Effector CD4-positive, alpha-beta T cell (primary cell): ENCODE data around the gene SNCAIP.
"Not testable (repeated sequence)": the region's sequence is repeated elsewhere in the genome, so short reads cannot be mapped to it uniquely, and the experiment has no call there.

Source experiments
- DNase-seq: peaks from one replicate; pipeline ENCODE4 v3.0.0-alpha.2; 2020

Gene SNCAIP

DNA sequence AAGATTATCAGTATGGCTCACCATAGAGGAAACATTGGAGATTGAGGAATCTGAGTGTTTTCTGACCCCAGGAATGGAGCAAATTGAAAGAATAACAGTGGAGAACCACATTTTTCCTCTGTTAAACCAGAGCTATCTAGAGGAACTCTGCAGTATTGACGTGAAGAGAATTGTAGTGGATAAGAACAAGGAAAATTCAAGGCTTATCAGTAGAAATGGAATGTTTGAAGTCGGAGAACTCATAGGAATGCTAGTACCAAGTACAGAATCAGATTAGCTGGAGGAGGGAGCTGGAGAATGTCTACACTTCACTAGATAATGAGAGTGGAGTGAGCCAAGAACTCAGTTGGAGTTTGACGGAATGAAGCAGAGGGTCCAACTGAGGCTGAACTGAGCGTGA is 50.3 kb downstream of the SNCAIP start:
- no peak for DNase-seq

DNA sequence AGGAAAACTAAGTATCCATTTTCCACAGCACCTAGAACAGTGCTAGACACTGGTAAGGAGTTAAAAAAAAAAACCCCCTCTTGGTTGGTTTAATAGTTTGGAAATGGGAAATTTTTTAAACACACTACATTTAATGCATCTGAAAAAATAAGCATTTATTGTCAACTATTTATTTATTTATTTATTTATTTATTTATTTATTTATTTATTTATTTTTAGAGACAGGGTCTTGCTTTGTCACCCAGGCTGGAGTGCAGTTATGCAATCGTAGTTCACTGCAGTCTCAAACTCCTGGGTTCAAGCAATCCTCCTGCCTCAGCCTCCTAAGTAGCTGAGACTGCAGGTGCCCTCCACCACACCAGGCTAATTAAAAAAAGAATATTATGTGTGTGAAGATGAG is 51.6 kb downstream of the SNCAIP start:
- DNase-seq = no peak

DNA sequence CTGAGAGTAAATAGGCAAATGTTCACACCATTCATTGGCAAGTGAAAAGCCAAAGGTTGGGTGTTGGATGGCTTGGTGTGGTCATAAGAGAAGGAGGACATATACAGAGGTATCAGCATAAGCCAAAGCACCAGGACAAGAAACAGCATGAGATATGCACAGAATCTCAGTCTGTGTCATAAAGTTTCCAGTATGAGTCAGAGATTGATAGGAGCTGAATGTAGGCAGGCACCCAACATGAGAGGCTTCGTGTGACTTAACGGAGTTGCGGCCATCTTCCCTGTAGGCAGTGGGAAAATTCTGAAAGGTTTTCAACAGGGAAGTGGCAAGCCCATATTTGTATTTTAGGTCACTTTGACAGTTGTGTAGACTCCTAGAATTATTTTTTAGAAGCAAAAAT is 54.5 kb downstream of the SNCAIP start:
- DNase-seq = no peak

DNA sequence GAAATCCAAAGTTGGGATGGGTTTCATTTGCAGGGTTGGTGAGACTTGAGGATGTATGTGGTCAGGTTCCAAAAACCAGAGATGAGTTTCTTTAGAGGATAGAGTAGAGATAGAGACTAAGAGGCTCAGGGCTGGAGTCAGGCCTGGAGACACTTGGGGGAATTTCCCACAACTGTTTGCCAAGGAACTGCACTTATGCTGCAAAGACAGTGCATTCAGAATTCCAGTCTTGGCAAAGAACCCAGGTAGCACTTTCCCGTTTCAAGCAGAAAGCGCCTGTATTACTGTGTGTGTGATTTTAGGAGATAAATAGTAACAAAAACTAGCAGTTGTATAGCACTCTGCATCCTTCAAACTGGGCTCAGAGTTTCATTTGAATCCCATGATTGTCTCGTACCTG is 55.4 kb downstream of the SNCAIP start:
- no peak for DNase-seq

DNA sequence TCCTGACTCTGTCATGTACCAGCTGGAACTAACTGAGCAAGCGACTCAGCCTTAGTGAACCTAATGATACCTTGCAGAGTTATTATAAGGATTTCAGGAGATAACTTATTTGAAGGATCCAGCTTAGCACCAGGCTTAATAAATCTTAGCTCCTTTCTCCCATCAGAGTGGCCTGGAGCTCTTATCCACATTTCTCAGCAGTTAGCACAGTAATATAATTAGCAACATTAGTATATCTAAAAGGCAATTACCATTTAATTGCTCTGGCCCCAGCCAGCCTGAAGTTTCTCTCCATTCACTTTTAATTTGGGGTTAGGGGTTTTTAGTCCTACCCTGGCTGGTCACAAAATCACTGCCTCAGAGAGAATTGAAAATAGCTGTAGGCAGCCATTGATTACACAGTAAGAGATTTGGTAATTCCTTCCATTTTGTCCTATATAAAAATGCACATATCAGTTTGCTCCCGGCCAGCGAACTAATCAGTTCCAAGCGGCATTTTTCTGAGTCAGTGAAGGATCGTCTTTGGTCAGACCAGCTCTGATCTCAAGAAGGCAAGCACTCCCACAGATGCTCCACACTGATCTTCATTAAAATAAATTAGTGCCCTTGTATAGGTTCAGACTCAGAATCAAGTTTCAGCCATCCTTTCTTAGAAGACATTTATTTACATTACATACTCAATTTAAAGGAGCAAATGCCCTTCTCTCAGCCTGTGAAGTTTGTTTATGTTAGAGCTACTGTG is 56.6 kb downstream of the SNCAIP start:
- DNase-seq = no peak

DNA sequence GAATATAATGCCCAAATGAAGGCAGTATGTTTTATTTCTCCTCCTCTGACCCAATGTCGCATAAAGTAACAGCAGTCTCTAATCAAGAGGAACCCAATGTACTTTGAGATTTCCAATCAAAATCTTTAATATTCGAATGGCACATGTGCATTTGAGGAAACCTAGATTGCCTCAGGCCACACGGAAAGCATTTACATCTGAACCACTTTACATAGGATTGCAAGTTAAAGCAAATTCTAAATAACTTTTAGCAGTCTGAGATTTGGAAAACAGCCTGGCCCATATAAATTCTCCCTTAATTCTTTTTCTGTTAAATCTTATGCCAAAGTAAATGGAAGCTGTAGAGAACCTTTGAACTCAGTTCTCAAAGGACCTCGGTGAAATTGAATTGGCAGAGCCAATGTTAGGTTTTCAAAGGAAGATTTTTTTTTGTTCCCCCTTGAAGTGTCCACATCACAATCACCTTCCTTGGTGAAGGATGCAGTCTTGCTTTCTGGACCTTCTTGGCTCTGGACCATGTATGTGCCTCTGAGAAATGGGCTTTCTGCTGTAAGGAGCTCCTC is 57.3 kb downstream of the SNCAIP start:
- DNase-seq = no peak

DNA sequence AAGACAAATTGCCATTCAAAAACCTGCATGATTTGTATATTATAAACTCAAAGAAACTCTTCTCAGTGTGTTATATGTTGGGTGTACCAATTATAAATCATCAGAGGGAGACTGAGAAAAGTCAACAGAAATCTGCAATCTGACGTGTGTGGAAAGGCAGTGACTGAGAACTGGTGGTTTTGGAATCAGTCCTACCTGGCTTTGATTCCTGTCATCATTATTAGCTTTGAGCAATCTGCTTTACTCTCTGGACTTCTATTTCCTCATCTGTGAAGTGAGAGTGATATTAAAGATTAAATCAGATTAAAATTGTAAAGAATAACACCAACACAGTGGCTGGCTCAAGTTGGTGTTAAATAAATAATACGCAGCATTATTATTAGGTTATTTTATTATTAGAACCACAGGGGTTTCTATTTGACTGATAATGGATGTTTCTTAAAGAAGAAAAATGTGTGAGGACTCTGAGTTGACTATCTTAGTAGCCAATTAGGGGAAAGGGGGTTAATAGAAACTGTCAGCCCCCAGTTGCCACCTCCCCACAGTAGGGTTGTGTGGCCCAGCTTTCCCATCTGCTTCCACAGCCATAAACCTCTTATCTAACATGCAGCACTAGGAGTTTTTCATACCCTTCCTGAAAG is 59.6 kb downstream of the SNCAIP start:
- no peak for DNase-seq

DNA sequence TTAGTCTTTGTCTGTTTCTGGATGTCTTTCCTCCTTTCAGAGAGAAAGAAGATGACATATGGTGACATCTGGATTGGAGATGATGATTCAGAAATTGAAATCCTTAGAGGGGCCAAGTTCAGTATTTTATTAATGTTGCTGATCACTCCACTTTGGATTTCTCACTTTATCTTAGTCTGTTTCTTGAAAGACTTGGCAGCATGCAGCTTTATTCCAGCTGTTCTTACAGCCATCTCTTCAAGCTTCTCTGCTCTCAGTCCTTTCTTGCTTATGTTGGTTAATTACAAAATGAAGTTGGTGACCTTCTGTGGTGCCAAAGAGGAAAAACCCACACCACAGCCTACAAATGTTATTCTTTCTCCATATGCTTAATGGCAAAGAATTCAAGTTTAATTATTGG is 62.1 kb downstream of the SNCAIP start:
- DNase-seq = no peak

DNA sequence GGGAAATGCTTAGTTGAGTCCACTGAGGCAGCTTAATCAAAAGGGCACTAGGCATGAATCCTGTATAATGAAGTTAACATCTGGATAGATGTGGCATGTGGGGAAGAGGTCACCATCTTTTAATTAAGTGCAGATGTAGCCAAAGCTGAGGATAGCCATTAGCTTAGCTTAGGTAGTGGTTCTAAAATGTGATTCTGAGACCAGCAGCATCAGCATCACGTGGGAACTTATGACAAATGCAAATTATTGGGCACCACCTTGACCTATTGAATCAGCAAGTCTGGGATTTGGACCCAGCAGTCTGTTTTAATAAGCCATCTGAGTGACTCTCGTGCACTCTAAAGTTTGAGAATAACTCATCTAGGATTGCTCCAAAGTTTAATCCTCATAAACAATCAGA is 63.8 kb downstream of the SNCAIP start:
- DNase-seq = no peak

DNA sequence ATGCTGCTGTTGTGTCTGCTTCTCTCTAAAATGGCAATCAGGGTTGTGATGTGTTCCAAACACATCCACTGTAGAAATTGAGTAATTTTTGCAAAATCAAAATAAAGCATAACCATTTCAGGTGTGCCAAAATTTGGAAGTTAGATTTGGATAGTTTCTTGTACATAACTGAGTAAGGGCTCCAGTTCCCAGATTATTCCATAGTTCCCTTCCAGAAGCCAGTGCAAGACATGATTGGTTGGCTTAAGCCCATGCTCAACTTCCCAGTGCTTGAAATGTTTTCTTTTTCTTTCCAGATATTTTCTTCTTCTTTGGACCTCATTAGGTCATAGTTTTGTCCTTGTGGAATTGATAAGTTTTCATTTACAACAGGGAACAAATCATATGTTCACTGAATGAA is 64.2 kb downstream of the SNCAIP start:
- DNase-seq = no peak

DNA sequence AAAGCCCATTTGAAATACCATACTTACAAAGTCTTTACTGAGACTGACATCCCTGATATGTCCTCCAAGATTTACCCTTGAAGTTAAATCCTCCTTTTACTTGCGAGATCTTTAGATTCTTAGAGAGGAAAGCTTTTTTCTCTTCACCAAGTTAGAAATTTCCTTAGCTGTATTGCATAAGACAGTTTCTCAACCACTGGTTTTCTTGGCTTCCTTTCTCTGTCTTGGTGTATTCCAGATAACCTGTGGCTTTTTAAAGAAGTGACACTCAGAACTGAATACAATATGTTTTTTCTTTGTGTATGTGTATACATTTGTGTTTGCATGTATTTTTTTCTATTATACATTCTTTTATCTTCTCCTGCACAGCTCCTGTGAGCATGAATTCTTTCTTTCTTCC is 65.0 kb downstream of the SNCAIP start:
- no peak for DNase-seq

DNA sequence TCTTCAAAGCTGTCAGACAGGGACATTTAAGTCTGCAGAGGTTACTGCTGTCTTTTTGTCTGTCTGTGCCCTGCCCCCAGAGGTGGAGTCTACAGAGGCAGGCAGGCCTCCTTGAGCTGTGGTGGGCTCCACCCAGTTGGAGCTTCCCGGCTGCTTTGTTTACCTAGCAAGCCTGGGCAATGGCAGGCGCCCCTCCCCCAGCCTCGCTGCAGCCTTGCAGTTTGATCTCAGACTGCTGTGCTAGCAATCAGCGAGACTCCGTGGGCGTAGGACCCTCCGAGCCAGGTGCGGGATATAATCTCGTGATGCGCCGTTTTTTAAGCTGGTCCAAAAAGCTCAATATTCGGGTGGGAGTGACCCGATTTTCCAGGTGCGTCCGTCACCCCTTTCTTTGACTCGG is 70.9 kb downstream of the SNCAIP start:
- not testable (repeated sequence) for DNase-seq

DNA sequence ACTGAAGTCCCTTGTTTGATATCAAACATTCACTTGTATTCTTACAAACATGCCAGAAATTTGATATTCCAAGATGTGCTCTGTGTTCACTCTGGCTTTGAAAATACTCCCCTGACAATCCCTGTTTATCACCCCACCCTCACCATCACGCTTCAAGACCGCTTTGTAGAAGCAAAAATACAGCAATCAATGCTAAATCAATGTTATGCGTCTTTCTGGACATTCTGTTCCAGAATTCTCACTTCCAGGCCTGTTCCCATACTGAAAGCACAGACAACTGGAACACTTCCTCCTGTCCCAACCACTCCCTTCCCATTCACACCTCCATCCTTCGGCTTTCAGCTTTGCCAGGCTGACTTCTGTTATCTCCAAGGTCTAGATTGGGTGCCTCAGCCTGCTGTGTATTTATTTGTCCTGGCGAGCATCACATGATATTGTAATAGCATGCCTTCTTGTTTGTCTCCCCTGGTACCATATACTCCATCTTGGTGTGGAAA is 72.8 kb downstream of the SNCAIP start:
- DNase-seq = no peak

DNA sequence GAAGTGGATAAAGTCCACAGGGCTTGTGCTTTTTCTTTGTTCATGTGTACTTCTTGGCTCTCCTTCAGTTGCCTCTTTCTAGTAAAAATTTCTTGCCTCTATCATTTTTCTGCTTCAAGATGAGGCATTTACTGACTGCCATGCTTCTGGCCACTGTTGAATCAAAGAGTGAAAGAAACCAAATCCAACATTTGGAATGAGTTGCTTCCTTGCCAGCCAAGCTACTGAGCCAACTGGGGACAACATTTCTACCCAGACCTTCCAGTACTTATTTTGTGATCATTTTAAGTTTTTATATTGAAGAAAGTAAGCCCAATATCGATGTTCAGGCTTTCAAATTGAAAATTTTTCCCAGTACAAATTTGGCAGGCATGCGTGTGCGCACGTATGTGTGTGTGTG is 73.2 kb downstream of the SNCAIP start:
- no peak for DNase-seq

DNA sequence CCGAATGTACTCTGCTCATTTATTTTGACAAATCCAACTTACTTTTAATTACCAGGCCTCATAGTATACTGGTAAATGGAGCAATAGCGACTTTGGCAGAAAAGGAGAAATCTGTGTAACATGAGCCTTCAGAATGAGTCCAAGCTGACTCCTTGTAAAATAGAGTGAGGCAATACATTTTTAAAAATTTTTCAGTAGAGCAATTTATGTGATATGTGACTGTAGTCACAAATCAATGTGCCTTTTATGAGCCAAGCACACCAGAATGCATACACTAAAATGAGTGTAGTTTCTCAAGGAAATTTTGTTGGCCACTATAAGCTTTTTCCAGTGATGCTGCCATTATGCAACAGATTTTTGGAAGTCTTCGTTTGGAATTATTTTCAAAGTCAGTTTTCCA is 73.8 kb downstream of the SNCAIP start:
- DNase-seq = no peak

DNA sequence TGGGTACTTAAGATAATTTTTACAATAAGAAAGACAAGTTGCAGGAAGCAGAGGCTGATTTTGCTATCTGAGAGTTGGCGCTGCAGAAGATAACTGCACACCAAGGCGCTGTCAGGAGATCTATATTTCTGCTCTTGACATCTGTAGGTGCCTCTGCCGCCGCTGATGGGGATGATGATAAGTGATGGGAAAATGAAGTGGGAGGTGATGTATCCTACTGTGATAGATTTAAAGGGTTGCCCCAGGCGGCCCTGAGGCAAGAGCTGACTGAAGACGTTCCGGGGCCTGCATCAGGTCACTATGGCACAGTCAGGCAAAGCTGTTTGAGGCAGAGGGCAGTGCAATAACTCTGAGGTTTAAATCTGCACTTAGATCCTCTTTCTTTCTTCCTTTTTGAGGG is 78.1 kb downstream of the SNCAIP start:
- no peak for DNase-seq

DNA sequence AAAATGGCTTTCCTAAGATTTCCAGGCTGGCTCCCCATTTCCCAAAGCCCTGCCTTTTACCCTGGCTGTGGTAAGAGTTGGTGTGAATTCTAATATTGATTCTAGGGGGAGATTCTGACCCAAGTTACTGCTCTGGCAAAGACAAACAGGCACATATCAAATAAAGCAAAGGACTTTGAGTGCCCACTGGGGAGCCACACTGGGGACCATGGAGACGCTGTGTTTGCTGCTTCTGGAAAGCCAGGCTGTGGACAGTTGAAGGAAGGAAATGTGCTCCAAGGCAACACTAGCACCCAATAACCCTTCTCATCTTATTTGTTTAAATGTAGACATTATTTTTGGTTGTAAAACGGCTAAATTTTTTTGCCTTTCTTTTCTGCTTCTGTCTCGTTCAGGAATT is 78.7 kb downstream of the SNCAIP start:
- DNase-seq = no peak

DNA sequence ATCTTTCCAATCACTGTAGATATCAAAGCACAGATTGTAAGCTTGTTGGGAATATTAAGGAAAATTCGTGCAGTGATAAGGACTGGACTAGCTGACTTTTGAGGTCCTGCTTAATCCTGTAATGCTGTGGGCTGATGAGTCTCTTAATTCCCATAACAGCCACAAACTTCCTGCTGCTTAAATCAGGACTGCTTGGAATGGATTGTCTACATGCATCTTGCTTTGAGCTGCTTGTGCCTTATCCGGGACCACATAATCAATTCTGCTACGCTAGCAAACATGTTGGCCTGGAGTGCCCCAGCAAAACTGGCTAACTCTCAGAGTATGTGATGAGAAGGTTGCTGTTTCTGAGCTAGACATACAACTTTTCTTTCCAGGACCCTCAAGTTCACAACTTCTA is 79.6 kb downstream of the SNCAIP start:
- DNase-seq = no peak

DNA sequence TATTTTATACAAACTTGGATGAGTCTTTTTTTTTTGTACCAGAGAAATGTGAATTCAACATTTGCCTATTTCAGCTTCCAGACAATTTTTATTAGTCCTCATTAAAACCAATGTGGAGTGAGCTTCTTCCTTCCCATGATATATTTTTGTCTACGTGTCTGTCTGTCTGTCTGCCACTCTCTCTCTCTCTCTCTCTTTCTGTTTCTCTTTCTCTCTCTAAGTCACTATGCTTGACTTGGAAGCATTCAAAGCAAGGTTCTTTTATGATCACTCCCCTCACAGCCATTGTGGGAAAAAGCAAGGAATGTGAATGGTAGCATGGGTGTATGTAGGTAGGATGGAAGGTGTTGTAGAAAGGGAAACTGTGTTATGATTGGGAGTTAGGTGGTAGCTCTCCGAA is 80.2 kb downstream of the SNCAIP start:
- DNase-seq = no peak

DNA sequence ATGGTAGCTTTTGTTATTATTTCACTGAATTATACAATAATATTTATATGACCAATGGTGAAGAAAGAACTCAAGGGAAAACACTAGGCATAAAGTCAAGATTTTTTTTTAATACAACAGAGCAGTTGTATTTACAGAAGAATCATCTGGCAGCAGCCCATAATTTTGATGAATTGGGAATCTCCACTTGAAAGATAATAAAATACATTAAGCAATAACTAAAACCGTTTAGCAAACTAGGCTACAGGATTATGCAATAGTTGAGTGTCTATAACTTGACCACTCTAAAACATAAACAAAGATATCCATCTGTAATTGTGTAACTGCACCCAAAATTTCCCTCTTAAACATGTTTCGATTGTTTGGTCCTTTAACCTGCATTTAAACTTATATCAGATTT is 80.8 kb downstream of the SNCAIP start:
- no peak for DNase-seq

DNA sequence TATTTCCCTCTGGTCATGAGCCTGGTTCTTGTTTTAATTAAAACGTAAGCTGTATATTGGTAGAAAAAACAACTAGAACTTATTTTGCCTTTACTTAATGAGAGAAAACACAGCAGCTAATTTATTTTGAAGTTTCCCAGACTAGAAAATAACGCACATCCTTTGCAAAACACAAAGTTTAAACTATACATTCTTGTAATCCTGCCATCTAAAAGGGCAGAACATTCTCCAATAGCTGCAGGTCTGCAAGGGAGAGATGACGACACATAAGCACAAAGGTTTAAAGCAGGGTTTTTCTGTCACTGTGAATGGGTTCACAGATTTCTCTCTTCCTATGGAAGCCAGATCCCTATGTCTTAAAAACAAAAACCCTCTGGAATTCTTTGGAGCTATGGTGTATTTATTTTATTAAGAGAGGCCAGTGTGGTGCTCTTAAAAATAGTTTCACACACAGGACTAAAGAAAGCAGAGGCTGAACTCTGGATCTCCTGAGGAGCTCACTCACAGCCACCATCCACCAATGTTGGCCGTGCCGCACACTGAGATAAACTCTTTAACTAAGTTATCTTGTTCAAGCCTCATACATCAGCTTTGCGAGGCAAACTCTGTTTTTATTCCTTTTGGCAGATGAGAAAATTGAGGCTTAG is 82.4 kb downstream of the SNCAIP start:
- DNase-seq = no peak

DNA sequence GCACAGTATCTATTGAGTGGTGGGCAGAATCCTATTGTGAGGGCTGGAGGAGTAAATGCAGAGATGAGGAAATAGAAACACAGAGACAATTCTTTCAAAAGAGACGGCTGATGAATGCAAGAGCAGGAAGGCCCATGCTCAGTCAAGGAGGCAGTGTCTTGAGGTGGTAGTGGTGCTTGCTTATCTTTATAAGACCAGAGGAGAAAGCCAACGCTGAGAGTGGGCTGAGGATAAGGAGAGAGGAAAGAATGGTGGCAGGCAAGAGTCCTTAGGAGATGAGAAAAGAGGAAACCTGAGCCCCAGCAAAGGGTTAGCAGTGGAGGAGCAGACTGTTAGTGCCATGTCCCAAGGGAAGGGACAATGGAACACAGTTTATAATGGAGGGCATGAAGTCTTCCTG is 86.0 kb downstream of the SNCAIP start:
- DNase-seq = no peak

DNA sequence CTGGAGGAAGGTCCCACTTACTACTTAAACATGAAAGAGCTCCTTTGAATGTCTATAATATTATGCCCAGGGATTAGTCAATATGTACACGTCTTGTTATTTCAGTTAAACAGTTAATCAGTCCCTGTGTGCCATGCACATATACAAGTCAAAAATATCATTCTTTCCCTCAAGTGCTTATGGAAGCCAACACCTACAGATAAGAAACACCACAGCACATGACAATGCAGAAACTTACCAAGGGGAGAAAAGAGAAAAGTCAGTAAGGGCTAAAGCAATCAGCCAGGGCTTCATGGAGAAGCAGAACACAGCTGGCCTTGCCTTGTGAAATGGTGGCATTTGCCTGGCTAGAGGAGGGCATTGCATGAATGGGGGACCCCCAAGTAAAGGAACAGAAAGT is 88.3 kb downstream of the SNCAIP start:
- no peak for DNase-seq

DNA sequence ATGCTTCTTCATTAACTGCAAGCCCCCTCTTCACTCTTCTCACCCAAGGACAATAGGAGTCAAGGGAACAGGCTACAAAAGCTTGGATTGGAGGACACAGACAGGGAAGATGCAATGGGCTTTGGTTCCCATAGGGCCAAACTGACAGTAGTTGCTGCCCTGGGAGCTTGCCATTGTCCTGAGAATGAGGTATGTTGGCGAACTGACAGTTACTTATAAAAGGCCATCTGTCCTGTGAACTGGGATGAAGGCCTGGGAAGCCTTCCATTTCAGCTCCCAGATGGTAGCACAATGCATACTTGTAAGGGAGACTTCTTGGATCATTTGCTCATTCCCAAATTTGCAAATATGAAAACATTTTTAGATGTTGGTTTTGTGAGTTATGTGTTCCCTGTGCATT is 88.9 kb downstream of the SNCAIP start:
- DNase-seq = no peak
